BJ (cell line): ENCODE measurements around the gene EVC. TPM values are rescaled to one million over a fixed set of nuclear protein-coding genes. Genes with fewer than 3 reads are reported as not detected.
"Not testable (repeated sequence)": the region's sequence is repeated elsewhere in the genome, so short reads cannot be mapped to it uniquely, and the experiment has no call there.

ENCODE experiments used
- CTCF ChIA-PET: fragments of 350-600 bp; formaldehyde crosslinking; extraction: SDS; loops from one replicate; lab custom pipeline; 2021; ENCODE audit warnings: antibody characterized with exemption, inconsistent platforms; lab: Yijun Ruan, JAX
- POLR2A ChIA-PET: fragments of 300-600 bp; sonication (Branson Sonifier 250); formaldehyde crosslinking; extraction: SDS; loops from one replicate; lab custom pipeline; 2021; ENCODE audit warnings: antibody characterized with exemption; lab: Charles Lee
- DNase-seq: peaks from one replicate; pipeline ENCODE4 v3.0.0-alpha.2; 2011; ENCODE audit warnings: low read depth
- H3K27me3 ChIP-seq: 2 replicates; pipeline ENCODE4 v1.6.0; 2011; ENCODE audit warnings: low read length; ENCODE audit not compliant: control insufficient read depth, insufficient read depth
- H3K36me3 ChIP-seq: 2 replicates; pipeline ENCODE4 v1.5.1; 2011; ENCODE audit warnings: low read length; ENCODE audit not compliant: control insufficient read depth, insufficient read depth
- H3K4me3 ChIP-seq: 2 replicates; pipeline ENCODE4 v1.5.1; 2011; ENCODE audit warnings: low read depth, mild to moderate bottlenecking, control low read depth, low read length
- polyA plus RNA-seq: library from polyadenylated mRNA; depleted of rRNA; stranded (reverse); fragments of >200 nt; gene quantifications from 2 replicates; pipeline ENCODE4 v1.2.3, GENCODE V29; 2011
- TF ChIP-seq, protein P1 (sequence below): IDR thresholded peaks from 2 replicates; pipeline ENCODE4 v1.5.1; 2011; ENCODE audit warnings: low read depth, mild to moderate bottlenecking, control low read depth, inconsistent platforms, low read length, moderate library complexity; ENCODE audit not compliant: insufficient read depth

Gene EVC
- polyA plus RNA-seq, 1 experiment: 12.8 TPM

DNA sequence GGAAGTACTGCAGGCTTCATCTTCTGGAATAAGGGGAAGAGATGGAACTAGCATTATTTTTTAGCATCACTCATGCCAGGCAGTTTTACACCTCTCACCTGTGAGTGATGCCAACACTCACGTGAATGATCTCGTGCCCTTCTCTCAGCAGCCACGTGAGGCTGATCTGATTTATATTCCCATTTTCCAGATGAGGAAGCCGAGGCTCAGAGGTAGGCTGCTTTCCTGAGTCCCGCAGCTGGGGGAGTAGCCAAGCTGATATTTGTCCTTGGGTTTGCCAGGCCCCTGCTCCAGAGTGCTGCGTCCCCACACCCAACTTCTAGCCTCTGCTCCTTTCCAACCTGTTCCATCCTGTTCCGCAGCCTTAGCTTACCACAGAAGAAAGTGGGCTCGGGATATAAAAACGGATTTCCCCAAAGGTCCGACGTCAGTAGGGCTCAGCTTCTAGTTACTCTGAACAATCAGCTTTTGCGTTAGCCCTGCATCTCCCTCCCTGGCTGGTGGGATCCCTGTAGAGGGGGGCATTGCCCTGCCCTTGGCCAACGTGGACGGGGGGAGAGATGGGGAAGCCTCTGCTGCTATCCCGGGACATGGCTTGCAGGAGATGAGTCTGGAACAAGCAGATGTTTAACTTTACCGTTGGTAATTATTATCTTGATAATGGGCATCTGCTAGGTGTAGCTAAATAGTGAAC is 9.3 kb downstream of the EVC start:
- DNase-seq: no peak
- ChIA-PET CTCF (no interaction called here), POLR2A (no interaction called here)
- TF ChIP-seq, protein P1, sequence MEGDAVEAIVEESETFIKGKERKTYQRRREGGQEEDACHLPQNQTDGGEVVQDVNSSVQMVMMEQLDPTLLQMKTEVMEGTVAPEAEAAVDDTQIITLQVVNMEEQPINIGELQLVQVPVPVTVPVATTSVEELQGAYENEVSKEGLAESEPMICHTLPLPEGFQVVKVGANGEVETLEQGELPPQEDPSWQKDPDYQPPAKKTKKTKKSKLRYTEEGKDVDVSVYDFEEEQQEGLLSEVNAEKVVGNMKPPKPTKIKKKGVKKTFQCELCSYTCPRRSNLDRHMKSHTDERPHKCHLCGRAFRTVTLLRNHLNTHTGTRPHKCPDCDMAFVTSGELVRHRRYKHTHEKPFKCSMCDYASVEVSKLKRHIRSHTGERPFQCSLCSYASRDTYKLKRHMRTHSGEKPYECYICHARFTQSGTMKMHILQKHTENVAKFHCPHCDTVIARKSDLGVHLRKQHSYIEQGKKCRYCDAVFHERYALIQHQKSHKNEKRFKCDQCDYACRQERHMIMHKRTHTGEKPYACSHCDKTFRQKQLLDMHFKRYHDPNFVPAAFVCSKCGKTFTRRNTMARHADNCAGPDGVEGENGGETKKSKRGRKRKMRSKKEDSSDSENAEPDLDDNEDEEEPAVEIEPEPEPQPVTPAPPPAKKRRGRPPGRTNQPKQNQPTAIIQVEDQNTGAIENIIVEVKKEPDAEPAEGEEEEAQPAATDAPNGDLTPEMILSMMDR: no peak
- H3K27me3 ChIP-seq: no peaks in the 10 kb centered on the region
- H3K4me3 ChIP-seq: no peak overlapping the region
- peaks cover 15% of the 10 kb centered on the region for H3K36me3 ChIP-seq

DNA sequence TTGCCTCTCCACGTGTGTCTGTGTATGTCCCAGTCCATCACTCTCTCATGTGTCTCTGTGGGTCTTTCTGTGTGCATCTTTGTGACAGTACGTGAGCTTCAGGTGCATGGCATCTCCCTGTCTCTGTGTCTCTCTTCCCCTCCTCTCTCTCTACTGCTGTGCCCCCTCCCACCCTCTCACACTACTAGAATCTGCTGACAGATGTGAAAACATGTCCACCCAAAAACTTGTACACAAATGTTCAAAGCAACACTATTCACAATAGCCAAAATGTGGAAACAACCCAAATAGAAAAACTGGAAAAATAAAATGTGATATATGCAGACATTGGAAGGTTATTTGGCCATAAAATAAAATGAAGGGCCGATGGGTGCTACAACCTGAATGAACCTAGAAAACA is 10.0 kb downstream of the EVC start:
- H3K4me3 ChIP-seq: no peak overlapping the region
- POLR2A ChIA-PET: no interaction called here

DNA sequence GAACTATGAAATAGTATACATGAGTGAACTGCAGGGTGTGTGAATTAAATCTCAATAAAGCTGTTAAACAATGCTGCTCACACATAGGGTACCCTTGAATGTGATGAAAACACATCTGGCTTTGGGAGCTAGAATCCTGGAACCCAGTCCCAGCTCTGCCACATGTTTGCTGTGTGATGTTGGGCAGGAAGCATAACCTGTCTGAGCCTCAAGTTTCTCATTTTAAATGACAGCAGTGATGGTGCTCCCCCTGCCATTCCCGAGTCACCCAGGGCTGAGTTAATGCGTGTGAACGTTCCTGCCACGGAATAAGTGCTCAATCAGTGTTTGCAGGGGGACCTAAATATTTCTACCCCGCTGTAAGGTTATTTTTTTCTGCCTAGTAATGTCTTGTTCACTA is 10.9 kb downstream of the EVC start:
- DNase-seq: no peak
- POLR2A ChIA-PET: no interaction called here
- H3K4me3 ChIP-seq: no peak overlapping the region
- TF ChIP-seq, protein P1: no peak
- CTCF ChIA-PET: interaction anchor here (0.7 to 1.0 kb wide), 3 partner anchors 11 to 91 kb away, joined by 3 to 4 read pairs (median 3); partner anchors contain the start of gene EVC
- no peaks in the 10 kb centered on the region for H3K27me3 ChIP-seq
- H3K36me3 ChIP-seq: peaks cover 19% of the 10 kb centered on the region

More for the DNA sequence above, 10.0 kb downstream of the EVC start:
- no peaks in the 10 kb centered on the region for H3K27me3 ChIP-seq
- peaks cover 16% of the 10 kb centered on the region for H3K36me3 ChIP-seq
- CTCF ChIA-PET: no interaction called here
- TF ChIP-seq, protein P1: no peak
- no peak for DNase-seq

DNA sequence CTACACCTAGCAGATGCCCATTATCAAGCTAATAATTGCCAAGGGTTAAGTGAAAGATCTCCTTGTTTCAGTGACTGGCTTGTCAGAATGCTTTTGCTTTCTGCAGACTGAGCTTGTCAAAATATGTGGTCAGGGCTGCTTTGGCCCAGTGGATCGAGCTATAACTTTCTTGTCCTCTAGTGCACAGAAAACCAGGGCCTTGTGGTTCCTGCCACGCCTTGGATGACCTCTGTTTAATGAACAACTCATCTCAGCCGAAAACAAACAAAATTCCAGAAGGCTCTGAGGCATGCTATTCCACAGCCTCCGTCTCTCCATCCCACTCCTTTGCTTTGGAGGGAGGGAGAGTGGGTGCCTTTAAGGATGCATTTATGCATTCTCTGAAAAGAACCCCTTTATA is 11.3 kb downstream of the EVC start:
- Histone ChIP-seq H3K36me3 (peaks cover 19% of the 10 kb centered on the region), H3K27me3 (no peaks in the 10 kb centered on the region), H3K4me3 (no peak overlapping the region)
- ChIA-PET POLR2A (no interaction called here), CTCF (interaction anchor here (0.7 to 1.0 kb wide), 3 partner anchors 12 to 91 kb away, joined by 3 to 4 read pairs (median 3); partner anchors contain the start of gene EVC)
- TF ChIP-seq, protein P1: no peak
- DNase-seq: no peak

DNA sequence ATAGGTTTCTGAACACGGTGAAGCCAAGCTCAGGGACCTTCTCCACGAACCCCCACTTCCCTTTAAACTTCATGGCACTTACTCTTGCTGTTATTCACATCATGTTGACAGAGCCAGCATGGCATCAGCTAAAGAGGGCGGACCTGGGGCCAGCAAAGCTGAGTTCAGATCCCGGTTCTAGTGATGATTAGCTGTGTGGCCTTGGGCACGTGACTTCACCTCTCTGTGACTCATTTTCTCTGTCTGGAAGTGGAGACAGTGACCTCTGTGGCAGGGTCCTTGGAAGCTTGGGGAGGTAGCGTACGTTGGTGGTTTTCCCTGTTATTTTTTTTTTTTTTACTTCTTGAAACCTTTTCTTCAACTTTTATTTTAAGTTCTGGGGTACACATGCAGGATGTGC is 13.4 kb downstream of the EVC start:
- TF ChIP-seq, protein P1: no peak
- Histone ChIP-seq H3K36me3 (peaks cover 14% of the 10 kb centered on the region), H3K27me3 (no peaks in the 10 kb centered on the region), H3K4me3 (no peak overlapping the region)
- no peak for DNase-seq
- ChIA-PET POLR2A (no interaction called here), CTCF (interaction anchor here (0.9 to 1.0 kb wide), 2 partner anchors 14 to 264 kb away, joined by 3 read pairs; no protein-coding TSS in a partner anchor)

DNA sequence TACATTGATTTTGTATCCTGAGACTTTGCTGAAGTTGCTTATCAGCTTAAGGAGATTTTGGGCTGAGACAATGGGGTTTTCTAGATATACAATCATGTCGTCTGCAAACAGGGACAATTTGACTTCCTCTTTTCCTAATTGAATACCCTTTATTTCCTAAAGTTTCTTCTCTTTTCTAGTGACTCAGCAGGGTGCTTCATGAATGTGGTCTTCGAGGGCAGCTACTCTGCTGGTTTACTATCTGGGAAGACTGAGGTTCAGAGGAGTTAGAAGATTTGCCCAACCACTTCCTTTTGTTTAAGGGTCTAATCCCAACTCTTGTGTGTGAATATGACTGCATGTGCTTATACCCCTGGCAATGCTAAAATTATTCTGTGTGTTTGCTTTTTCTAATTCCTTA is 17.4 kb downstream of the EVC start:
- POLR2A ChIA-PET, CTCF ChIA-PET, DNase-seq: not testable (repeated sequence)

More for the DNA sequence above, 17.4 kb downstream of the EVC start:
- H3K27me3 ChIP-seq, H3K4me3 ChIP-seq: not testable (repeated sequence)
- H3K36me3 ChIP-seq: peaks cover 23% of the 10 kb centered on the region
